ENCODE measurements around the gene PDYN.

PDYN gene

GRCh38 chr20:1997483-1998192 is 3.8 kb upstream of the PDYN start:
- no peak overlapping the region for H3K27ac ChIP-seq (ENCODE audit: low read depth, low read length)
- H2AFZ ChIP-seq (ENCODE audit: low read depth, low read length, severe bottlenecking): no peak overlapping the region
- no peaks in the 10 kb centered on the region for H3K9me3 ChIP-seq (ENCODE audit: insufficient read depth, low read length)
- H3K4me3 ChIP-seq (ENCODE audit: insufficient read depth, low read length, poor library complexity, severe bottlenecking): no peak overlapping the region
- H3K9ac ChIP-seq (ENCODE audit: low read length): no peak overlapping the region
- H3K27me3 ChIP-seq (ENCODE audit: low read length): no peaks in the 10 kb centered on the region
- no peak for TF ChIP-seq EZH2phosphoT487 (conservative IDR thresholded peaks at IDR 0.05; ENCODE audit: low read length)
- no peak for TF ChIP-seq CTCF (IDR thresholded peaks at IDR 0.05; ENCODE audit: insufficient read depth, low read length, poor library complexity, severe bottlenecking)
- H4K20me1 ChIP-seq (ENCODE audit: low read depth, low read length): no peaks in the 10 kb centered on the region
- H3F3A ChIP-seq (ENCODE audit: insufficient read depth): no peaks in the 10 kb centered on the region
- no peaks in the 10 kb centered on the region for H3K36me3 ChIP-seq (ENCODE audit: low read length)
- no peaks in the 10 kb centered on the region for H3K9me2 ChIP-seq (replicated peaks; ENCODE audit: insufficient read depth, low read length)
- no peak overlapping the region for H3K4me2 ChIP-seq (ENCODE audit: low read depth, low read length, poor library complexity, severe bottlenecking)
- no peaks in the 10 kb centered on the region for H3K79me2 ChIP-seq (ENCODE audit: insufficient read depth, low read length)

GRCh38 chr20:1995531-1996310 is 1.9 kb upstream of the PDYN start:
- H3K4me3 ChIP-seq (ENCODE audit: insufficient read depth, low read length, poor library complexity, severe bottlenecking): no peak overlapping the region
- H3K27me3 ChIP-seq (ENCODE audit: low read length): no peaks in the 10 kb centered on the region
- H3K9me3 ChIP-seq (ENCODE audit: insufficient read depth, low read length): no peaks in the 10 kb centered on the region
- no peaks in the 10 kb centered on the region for H3F3A ChIP-seq (ENCODE audit: insufficient read depth)
- no peak for TF ChIP-seq CTCF (IDR thresholded peaks at IDR 0.05; ENCODE audit: insufficient read depth, low read length, poor library complexity, severe bottlenecking)
- no peak for TF ChIP-seq EZH2phosphoT487 (conservative IDR thresholded peaks at IDR 0.05; ENCODE audit: low read length)
- H3K79me2 ChIP-seq (ENCODE audit: insufficient read depth, low read length): no peaks in the 10 kb centered on the region
- no peak overlapping the region for H3K9ac ChIP-seq (ENCODE audit: low read length)
- H3K36me3 ChIP-seq (ENCODE audit: low read length): no peaks in the 10 kb centered on the region
- no peaks in the 10 kb centered on the region for H3K9me2 ChIP-seq (replicated peaks; ENCODE audit: insufficient read depth, low read length)
- no peak overlapping the region for H3K4me2 ChIP-seq (ENCODE audit: low read depth, low read length, poor library complexity, severe bottlenecking)
- H2AFZ ChIP-seq (ENCODE audit: low read depth, low read length, severe bottlenecking): no peak overlapping the region
- no peaks in the 10 kb centered on the region for H4K20me1 ChIP-seq (ENCODE audit: low read depth, low read length)
- no peak overlapping the region for H3K27ac ChIP-seq (ENCODE audit: low read depth, low read length)

DNA sequence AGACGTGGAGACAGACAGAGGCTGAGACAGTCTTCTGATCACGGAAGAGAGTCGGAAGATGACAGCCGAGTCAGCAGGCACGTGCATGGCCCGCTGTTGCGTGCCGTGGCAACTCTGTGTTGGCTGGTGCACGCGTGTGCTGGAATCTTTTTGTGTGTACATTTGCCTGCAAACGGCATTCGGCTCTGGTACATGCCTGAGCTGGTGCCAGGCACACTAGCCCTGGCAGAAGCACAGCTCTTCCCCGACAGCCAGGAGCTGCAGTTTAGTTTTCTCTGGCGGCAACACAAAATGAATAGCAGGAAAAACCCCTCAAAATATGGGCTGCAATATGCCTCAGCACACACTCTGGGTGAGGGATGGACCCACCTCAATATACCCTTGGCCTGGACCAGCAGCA is 769 bp upstream of the PDYN start:
- no peak for TF ChIP-seq EZH2phosphoT487 (conservative IDR thresholded peaks at IDR 0.05; ENCODE audit: low read length)
- no peak for TF ChIP-seq CTCF (IDR thresholded peaks at IDR 0.05; ENCODE audit: insufficient read depth, low read length, poor library complexity, severe bottlenecking)
- Histone ChIP-seq H3K79me2 (ENCODE audit: insufficient read depth, low read length) (no peaks in the 10 kb centered on the region), H3K9me3 (ENCODE audit: insufficient read depth, low read length) (no peaks in the 10 kb centered on the region), H3K27ac (ENCODE audit: low read depth, low read length) (no peak overlapping the region), H4K20me1 (ENCODE audit: low read depth, low read length) (no peaks in the 10 kb centered on the region), H3K4me3 (ENCODE audit: insufficient read depth, low read length, poor library complexity, severe bottlenecking) (no peak overlapping the region), H3F3A (ENCODE audit: insufficient read depth) (no peaks in the 10 kb centered on the region), H2AFZ (ENCODE audit: low read depth, low read length, severe bottlenecking) (no peak overlapping the region), H3K9ac (ENCODE audit: low read length) (no peak overlapping the region), H3K36me3 (ENCODE audit: low read length) (no peaks in the 10 kb centered on the region), H3K27me3 (ENCODE audit: low read length) (no peaks in the 10 kb centered on the region), H3K4me2 (ENCODE audit: low read depth, low read length, poor library complexity, severe bottlenecking) (no peak overlapping the region), H3K9me2 (replicated peaks; ENCODE audit: insufficient read depth, low read length) (no peaks in the 10 kb centered on the region)

Data from SU-DHL-6 (cell line).